Measurements from ENCODE around the gene DOC2B.

- TF ChIP-seq, protein P1, sequence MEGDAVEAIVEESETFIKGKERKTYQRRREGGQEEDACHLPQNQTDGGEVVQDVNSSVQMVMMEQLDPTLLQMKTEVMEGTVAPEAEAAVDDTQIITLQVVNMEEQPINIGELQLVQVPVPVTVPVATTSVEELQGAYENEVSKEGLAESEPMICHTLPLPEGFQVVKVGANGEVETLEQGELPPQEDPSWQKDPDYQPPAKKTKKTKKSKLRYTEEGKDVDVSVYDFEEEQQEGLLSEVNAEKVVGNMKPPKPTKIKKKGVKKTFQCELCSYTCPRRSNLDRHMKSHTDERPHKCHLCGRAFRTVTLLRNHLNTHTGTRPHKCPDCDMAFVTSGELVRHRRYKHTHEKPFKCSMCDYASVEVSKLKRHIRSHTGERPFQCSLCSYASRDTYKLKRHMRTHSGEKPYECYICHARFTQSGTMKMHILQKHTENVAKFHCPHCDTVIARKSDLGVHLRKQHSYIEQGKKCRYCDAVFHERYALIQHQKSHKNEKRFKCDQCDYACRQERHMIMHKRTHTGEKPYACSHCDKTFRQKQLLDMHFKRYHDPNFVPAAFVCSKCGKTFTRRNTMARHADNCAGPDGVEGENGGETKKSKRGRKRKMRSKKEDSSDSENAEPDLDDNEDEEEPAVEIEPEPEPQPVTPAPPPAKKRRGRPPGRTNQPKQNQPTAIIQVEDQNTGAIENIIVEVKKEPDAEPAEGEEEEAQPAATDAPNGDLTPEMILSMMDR (IDR thresholded peaks at IDR 0.05) = no peak
- no peak for TF ChIP-seq POLR2A (IDR thresholded peaks at IDR 0.05)
Measured at GRCh38 chr17:163514-164098, 17.8 kb downstream of the DOC2B start.
